HG02763 (cell line): ENCODE data around the gene SLC12A4.
"Not testable (repeated sequence)": the region's sequence is repeated elsewhere in the genome, so short reads cannot be mapped to it uniquely, and the experiment has no call there.

ENCODE experiments used
- ATAC-seq: cut with Tn5 transposase; IDR thresholded peaks from one replicate; pipeline ENCODE4 v1.9.1; 2021; ENCODE audit warnings: mild to moderate bottlenecking, moderate library complexity; ENCODE audit not compliant: unreplicated experiment

The SLC12A4 gene

DNA sequence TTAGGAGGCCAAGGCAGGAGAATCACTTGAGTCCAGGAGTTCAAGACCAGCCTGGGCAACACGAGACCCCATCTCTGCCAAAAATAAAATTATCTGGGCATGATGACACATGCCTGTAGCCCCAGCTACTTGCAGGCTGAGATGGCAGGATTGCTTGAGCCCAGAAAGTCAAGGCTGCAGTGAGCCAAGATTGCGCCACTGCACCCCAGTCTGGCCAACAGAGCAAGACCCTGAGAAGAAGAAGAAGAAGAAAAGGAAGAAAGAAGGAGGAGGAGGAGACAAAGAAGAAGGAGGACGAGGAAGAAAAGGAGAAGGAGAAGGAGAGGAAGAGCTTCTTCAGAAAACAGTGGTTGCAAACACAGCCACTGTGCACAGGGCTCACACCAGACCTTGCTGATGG is 20.2 kb upstream of the SLC12A4 start:
- no peak for ATAC-seq

- no peak for ATAC-seq
These were observed 19.2 kb upstream of the SLC12A4 start for GRCh38 chr16:67987460-67988160.

GRCh38 chr16:67986949-67987348 is 18.5 kb upstream of the SLC12A4 start:
- no peak for ATAC-seq

- no peak for ATAC-seq
These were observed 13.7 kb upstream of the SLC12A4 start for GRCh38 chr16:67982011-67982696.

GRCh38 chr16:67979955-67980678 is 11.7 kb upstream of the SLC12A4 start, which contains the start of gene DPEP3:
TSS of gene DPEP3 (minus strand) at chr16:67980499. CDS start at chr16:67980380, 119 bp downstream.
- ATAC-seq, result no peak

GRCh38 chr16:67977469-67978227 is 9.2 kb upstream of the SLC12A4 start:
- no peak for ATAC-seq

- ATAC-seq, result no peak
These were observed 8.6 kb upstream of the SLC12A4 start for GRCh38 chr16:67977005-67977404.

DNA sequence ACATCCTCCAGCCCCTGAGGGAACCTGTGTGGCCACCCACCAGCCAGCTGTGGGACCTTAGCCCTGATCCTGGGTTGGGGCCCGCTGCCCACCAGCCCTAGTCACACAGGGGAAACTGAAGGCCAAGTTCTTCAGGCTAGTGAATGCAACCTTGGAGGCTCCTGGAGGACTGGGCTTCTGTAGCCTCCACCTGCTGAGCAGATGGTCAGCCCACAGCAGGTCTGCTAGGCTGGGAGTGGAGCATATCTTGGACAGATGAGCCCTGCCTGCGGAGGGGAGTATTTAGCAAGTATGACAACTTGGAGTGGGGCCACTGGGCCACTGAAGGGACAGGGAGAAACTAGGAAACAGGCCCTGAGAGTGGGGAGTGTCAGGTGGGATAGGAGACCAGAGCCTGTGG is 7.8 kb upstream of the SLC12A4 start:
- no peak for ATAC-seq

GRCh38 chr16:67975321-67976105 is 7.1 kb upstream of the SLC12A4 start:
- no peak for ATAC-seq

DNA sequence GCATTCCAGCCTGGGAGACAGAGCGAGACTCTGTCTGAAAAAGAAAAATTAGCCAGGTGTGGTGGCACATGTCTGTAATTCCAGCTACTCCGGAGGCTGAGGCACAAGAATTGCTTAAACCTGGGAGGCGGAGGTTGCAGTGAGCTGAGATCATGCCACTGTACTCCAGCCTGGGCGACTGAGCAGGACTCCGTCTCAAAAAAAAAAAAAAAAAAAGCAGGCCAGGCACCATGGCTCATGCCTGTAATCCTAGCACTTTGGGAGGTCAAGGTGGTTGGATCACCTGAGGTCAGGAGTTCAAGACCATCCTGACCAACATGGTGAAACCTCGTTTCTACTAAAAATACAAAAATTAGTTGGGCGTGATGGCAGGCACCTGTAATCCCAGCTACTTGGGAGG is 3.8 kb upstream of the SLC12A4 start:
- not testable (repeated sequence) for ATAC-seq

- no peak for ATAC-seq
These were observed 2.7 kb upstream of the SLC12A4 start for GRCh38 chr16:67971111-67971510.

GRCh38 chr16:67969254-67970039 is 1.0 kb upstream of the SLC12A4 start:
- no peak for ATAC-seq

GRCh38 chr16:67967958-67968399 is 458 bp downstream of the SLC12A4 start:
- peak; percentile 19 for ATAC-seq

- no peak for ATAC-seq
These were observed 1.1 kb downstream of the SLC12A4 start for GRCh38 chr16:67967183-67967957.

GRCh38 chr16:67966549-67967182 is 1.8 kb downstream of the SLC12A4 start:
- no peak for ATAC-seq

DNA sequence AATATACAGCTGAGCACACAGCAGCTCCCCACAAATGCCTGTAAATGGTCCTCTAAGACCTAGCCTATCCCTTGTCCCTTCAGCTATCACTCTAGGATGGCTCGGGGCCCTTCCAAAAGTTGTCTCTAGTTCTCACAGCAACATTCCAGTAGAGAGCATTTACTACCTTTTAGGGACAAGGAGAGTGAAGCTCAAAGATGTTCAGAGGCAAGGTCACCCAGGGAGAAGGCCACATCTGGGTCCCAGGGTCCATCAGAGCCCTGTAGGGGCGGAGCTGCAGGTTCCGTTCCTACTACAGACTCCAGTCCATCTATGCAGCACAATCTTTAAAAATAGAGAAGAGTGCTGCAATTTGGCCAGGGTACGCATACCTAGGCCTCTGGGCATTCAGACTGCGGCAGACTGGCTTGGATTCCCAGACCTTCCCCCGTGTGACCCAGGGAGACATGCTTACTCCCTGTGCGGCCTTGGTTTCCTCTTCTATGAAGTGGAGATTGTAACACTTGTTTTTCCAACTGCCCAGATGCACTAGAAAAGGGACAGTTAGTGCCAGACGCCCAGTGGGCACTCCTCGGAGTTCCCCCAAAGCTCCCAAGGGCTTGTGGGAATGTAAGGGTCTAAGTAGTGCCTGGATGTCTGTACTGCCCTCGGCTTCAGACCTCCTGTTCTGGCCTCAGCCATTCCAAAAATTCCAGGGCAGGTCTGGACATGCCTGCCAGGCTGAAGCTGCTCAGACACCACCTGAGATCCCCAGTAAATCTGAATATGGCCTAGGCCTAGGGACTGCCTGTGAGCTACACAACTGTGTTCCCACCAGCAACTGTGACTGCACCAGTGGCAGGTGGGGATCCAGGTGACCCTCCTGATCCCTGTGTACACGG is 2.5 kb downstream of the SLC12A4 start:
- no peak for ATAC-seq

DNA sequence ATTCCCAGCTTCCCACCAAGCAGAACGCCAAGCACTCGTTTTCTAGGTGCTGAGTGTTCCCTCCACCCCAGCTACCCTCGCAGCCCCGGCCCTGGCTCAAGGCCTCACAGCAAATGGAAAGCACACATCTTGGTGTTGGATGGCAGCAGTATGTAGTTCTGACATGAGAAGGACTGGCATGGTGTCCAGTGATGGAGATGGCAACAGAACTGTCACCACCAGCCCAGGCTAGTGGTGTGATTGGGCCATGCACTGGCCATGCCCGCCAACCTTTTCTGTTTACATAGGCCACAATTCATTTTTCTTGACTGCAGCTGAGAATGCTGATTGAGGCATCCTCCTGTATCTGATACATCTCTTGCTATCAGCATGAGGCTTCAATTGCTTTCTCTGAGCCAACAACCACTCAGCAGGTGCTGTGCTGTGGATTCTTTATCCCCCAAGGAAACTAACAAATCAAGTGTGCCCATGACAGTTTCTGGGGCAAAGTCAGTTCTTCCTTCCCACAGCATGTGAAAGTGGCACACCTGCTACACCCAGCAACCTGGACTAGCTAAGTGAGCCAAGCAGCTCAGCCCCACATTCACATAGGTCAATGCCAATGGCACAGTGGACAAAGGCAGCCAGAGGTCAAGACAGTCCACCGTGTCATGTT is 3.8 kb downstream of the SLC12A4 start:
- ATAC-seq, result no peak
